HG02970 (cell line): ENCODE data around the gene ZNF547.

Experiments
- ATAC-seq: cut with Tn5 transposase; IDR thresholded peaks from one replicate; pipeline ENCODE4 v1.9.1; 2021; ENCODE audit warnings: mild to moderate bottlenecking, moderate library complexity, moderate number of reproducible peaks; ENCODE audit not compliant: unreplicated experiment, low FRiP score

Gene ZNF547

GRCh38 chr19:57362997-57363687 lies at the start of gene ZNF547, which contains the start of gene TRAPPC2B:
TSS of gene ZNF547 (plus strand) at chr19:57363551. CDS start at chr19:57368556, 5,005 bp downstream.
TSS of gene TRAPPC2B (plus strand) at chr19:57363551. CDS start at chr19:57364834, 1,283 bp downstream.
- ATAC-seq, result peak; percentile 95

GRCh38 chr19:57314146-57314545 lies 49.2 kb upstream of the ZNF547 start:
- ATAC-seq, result no peak

GRCh38 chr19:57317503-57317902 lies 45.8 kb upstream of the ZNF547 start:
- no peak for ATAC-seq

- ATAC-seq, result no peak
Observed at GRCh38 chr19:57319869-57320179, 43.5 kb upstream of the ZNF547 start.

- peak; percentile 89 for ATAC-seq
Observed at GRCh38 chr19:57320180-57321084, 42.9 kb upstream of the ZNF547 start, which contains the start of gene ZNF543. TSS of gene ZNF543 (plus strand) at chr19:57320472. CDS start at chr19:57320854, 382 bp downstream.

GRCh38 chr19:57321116-57321515 lies 42.2 kb upstream of the ZNF547 start:
- no peak for ATAC-seq

- ATAC-seq, result no peak
Observed at GRCh38 chr19:57321751-57322150, 41.6 kb upstream of the ZNF547 start.

- ATAC-seq, result no peak
Observed at GRCh38 chr19:57324992-57325391, 38.4 kb upstream of the ZNF547 start.

GRCh38 chr19:57327993-57328392 lies 35.4 kb upstream of the ZNF547 start:
- ATAC-seq, result no peak

GRCh38 chr19:57334191-57334590 lies 29.2 kb upstream of the ZNF547 start:
- no peak for ATAC-seq

GRCh38 chr19:57338877-57339276 lies 24.5 kb upstream of the ZNF547 start:
- no peak for ATAC-seq

GRCh38 chr19:57342582-57342981 lies 20.8 kb upstream of the ZNF547 start:
- no peak for ATAC-seq

- ATAC-seq, result no peak
Observed at GRCh38 chr19:57348136-57348535, 15.2 kb upstream of the ZNF547 start.

- ATAC-seq, result peak; percentile 89
Observed at GRCh38 chr19:57350877-57351805, 12.2 kb upstream of the ZNF547 start, which contains the start of gene ZNF304. TSS of gene ZNF304 (plus strand) at chr19:57351271. CDS start at chr19:57351665, 394 bp downstream.

- ATAC-seq, result no peak
Observed at GRCh38 chr19:57351867-57352266, 11.5 kb upstream of the ZNF547 start.

GRCh38 chr19:57355916-57356315 lies 7.4 kb upstream of the ZNF547 start:
- no peak for ATAC-seq

- ATAC-seq, result no peak
Observed at GRCh38 chr19:57357406-57357805, 5.9 kb upstream of the ZNF547 start.

- ATAC-seq, result no peak
Observed at GRCh38 chr19:57359300-57359699, 4.1 kb upstream of the ZNF547 start.

- ATAC-seq, result no peak
Observed at GRCh38 chr19:57362419-57362818, 932 bp upstream of the ZNF547 start.

GRCh38 chr19:57363688-57364181 lies 384 bp downstream of the ZNF547 start:
- ATAC-seq, result peak; percentile 11
